Measurements from ENCODE around the gene TNFRSF14.

TNFRSF14 gene

GRCh38 chr1:2556277-2556677 lies at the start of gene TNFRSF14:
TNFRSF14 (plus strand) TSS chr1:2556371; CDS start chr1:2556665, 294 bp downstream.
- peak; percentile 79 to 84 for DNase-seq

GRCh38 chr1:2506901-2507565 lies 49.1 kb upstream of the TNFRSF14 start:
- no peak for DNase-seq

GRCh38 chr1:2507744-2508155 lies 48.4 kb upstream of the TNFRSF14 start:
- DNase-seq, result no peak

GRCh38 chr1:2508180-2508579 lies 48.0 kb upstream of the TNFRSF14 start:
- no peak for DNase-seq

GRCh38 chr1:2508751-2509150 lies 47.4 kb upstream of the TNFRSF14 start:
- no peak for DNase-seq

- DNase-seq, result no peak
These were observed 46.6 kb upstream of the TNFRSF14 start for GRCh38 chr1:2509589-2509988.

GRCh38 chr1:2510366-2511155 lies 45.6 kb upstream of the TNFRSF14 start:
- DNase-seq, result no peak

- no peak for DNase-seq
These were observed 43.2 kb upstream of the TNFRSF14 start for GRCh38 chr1:2512862-2513421.

- DNase-seq, result no peak
These were observed 42.1 kb upstream of the TNFRSF14 start for GRCh38 chr1:2513939-2514652.

- no peak for DNase-seq
These were observed 41.1 kb upstream of the TNFRSF14 start for GRCh38 chr1:2514863-2515762.

- DNase-seq, result no peak
These were observed 40.4 kb upstream of the TNFRSF14 start for GRCh38 chr1:2515763-2516080.

- no peak for DNase-seq
These were observed 40.0 kb upstream of the TNFRSF14 start for GRCh38 chr1:2516124-2516523.

GRCh38 chr1:2516946-2517345 lies 39.2 kb upstream of the TNFRSF14 start:
- no peak for DNase-seq

GRCh38 chr1:2517966-2518365 lies 38.2 kb upstream of the TNFRSF14 start:
- no peak for DNase-seq

- DNase-seq, result no peak
These were observed 37.6 kb upstream of the TNFRSF14 start for GRCh38 chr1:2518528-2518927.

- DNase-seq, result no peak
These were observed 37.0 kb upstream of the TNFRSF14 start for GRCh38 chr1:2519029-2519685.

- DNase-seq, result no peak
These were observed 36.4 kb upstream of the TNFRSF14 start for GRCh38 chr1:2519729-2520128.

- DNase-seq, result no peak
These were observed 36.0 kb upstream of the TNFRSF14 start for GRCh38 chr1:2520206-2520605.

GRCh38 chr1:2520806-2521205 lies 35.4 kb upstream of the TNFRSF14 start:
- no peak for DNase-seq

- no peak for DNase-seq
These were observed 33.9 kb upstream of the TNFRSF14 start for GRCh38 chr1:2522230-2522629.

- no peak for DNase-seq
These were observed 32.8 kb upstream of the TNFRSF14 start for GRCh38 chr1:2523191-2523890.

Measured in CD4-positive, alpha-beta T cell treated with Interleukin-4 for 1 hour (primary cell).